K562 (cell line): ENCODE data around the gene DHDDS. TPM values are rescaled to one million over a fixed set of nuclear protein-coding genes. Genes with fewer than 3 reads are reported as not detected.

ENCODE experiments used
- CBFB ChIP-seq: sonication (generic); formaldehyde crosslinking; IDR thresholded peaks from 2 replicates; pipeline ENCODE4 v1.4.0; 2020; ENCODE audit warnings: mild to moderate bottlenecking, missing genetic modification reagents
- CBX5 ChIP-seq: IDR thresholded peaks from 2 replicates; pipeline ENCODE4 v1.6.1; 2014; ENCODE audit warnings: low read depth, borderline replicate concordance
- CREB1 ChIP-seq, 2 experiments: sonication (generic) in 1 of 2; formaldehyde crosslinking in 1 of 2; IDR thresholded peaks; 2 replicates each; pipeline versions ENCODE4 v1.6.1 to v1.8.0; 2012 to 2022; ENCODE audit warnings: inconsistent platforms in 1 of 2, mild to moderate bottlenecking in 1 of 2, missing genetic modification reagents in 1 of 2, moderate library complexity in 1 of 2
- ELF4 ChIP-seq: fragments of 450-650 bp; formaldehyde crosslinking; IDR thresholded peaks from 2 replicates; pipeline ENCODE4 v1.4.0; 2022; ENCODE audit warnings: missing genetic modification characterization
- FUS ChIP-seq: fragments of 200-400 bp; formaldehyde crosslinking; optimal IDR thresholded peaks from 2 replicates; pipeline ENCODE3; 2017; ENCODE audit warnings: low read depth, low read length
- GTF2A2 ChIP-seq: IDR thresholded peaks from 2 replicates; pipeline ENCODE4 v1.6.1; 2016; ENCODE audit warnings: mild to moderate bottlenecking, missing genetic modification characterization, missing compliant biosample characterization
- TEAD2 ChIP-seq: fragments of 450-650 bp; IDR thresholded peaks from 2 replicates; pipeline ENCODE4 v1.6.1; 2016; ENCODE audit warnings: missing genetic modification characterization, control low read depth, missing compliant biosample characterization
- U2AF1 ChIP-seq: fragments of 200-400 bp; formaldehyde crosslinking; optimal IDR thresholded peaks from 2 replicates; pipeline ENCODE3; 2017; ENCODE audit warnings: mild to moderate bottlenecking, low read depth, low read length, moderate library complexity
- ZFP30 ChIP-seq: fragments of 250-450 bp; sonication (Bioruptor Pico); IDR thresholded peaks from 2 replicates; pipeline ENCODE4 v1.8.0; 2022; ENCODE audit warnings: moderate library complexity, mild to moderate bottlenecking, inconsistent platforms, borderline replicate concordance
- polyA plus RNA-seq, 8 experiments: library from polyadenylated mRNA; depleted of rRNA in 4 of 8; stranded (reverse) in 5 of 8; unstranded in 3 of 8; fragments of >200 nt; fragmentation: Nextera tagmentation in 2 of 8; fragmentation: Illumina TruSeq in 1 of 8; extraction: Ambion mirVana in 2 of 8; extraction: Trizol in 1 of 8; gene quantifications; 2 replicates each; pipeline versions ENCODE4 v1.2.1 to v1.2.3, GENCODE V29; 2011 to 2014; ENCODE audit warnings: inconsistent platforms in 1 of 8, missing spikeins in 1 of 8
- total RNA-seq, 7 experiments: library from RNA; depleted of rRNA in 6 of 7; stranded (reverse); fragments of >200 nt in 6 of 7; fragmentation: Illumina TruSeq in 2 of 7; extraction: Trizol in 2 of 7; gene quantifications; 2 replicates each; pipeline versions ENCODE4 v1.2.1 to v1.2.3, GENCODE V29; 2011 to 2021; ENCODE audit warnings: low replicate concordance in 1 of 7
- TF ChIP-seq, protein P1 (sequence below), 3 experiments: fragments of 200-800 bp in 1 of 3; fragments of 250-450 bp in 1 of 3; fragments of 450-650 bp in 1 of 3; sonication (Bioruptor Pico) in 1 of 3; sonication (Bioruptor generic) in 1 of 3; formaldehyde crosslinking in 1 of 3; IDR thresholded peaks; 2 replicates each; pipeline versions ENCODE4 v1.6.1 to v1.8.0; 2016 to 2022; ENCODE audit warnings: mild to moderate bottlenecking in 2 of 3, missing genetic modification characterization in 2 of 3, missing compliant biosample characterization in 1 of 3, moderate library complexity in 1 of 3
- TF ChIP-seq, protein P2 (sequence below), 2 experiments: fragments of 450-650 bp; IDR thresholded peaks; 2 replicates each; pipeline ENCODE4 v1.6.1; 2016; ENCODE audit warnings: mild to moderate bottlenecking in 2 of 2, borderline replicate concordance in 1 of 2, low read depth in 1 of 2, moderate library complexity in 1 of 2
- TF ChIP-seq, protein P3 (sequence below): fragments of 450-650 bp; IDR thresholded peaks from 2 replicates; pipeline ENCODE4 v1.6.1; 2018; ENCODE audit not compliant: partially characterized antibody

The DHDDS gene
- total and polyA plus RNA-seq, 9 of the 15 experiments (the other 6 are each of a cell fraction or from before 2014, with no cell fraction given): 33.3 to 55.0 (median 44.3) TPM

DNA sequence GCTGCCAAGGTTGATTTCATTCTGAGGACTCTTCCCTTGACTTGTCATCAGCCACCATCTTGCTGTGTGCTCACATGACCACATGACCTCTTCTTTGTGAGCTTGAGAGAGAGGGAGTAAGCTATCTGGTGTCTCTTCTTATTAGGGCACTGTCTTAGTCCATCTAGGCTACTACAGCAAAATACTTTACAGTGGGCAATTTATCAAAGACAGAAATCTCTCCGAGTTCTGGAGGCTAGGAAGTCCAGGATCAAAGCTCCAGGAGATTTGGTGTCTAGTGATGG, 85.6 kb downstream of the DHDDS start (continued):
- TF ChIP-seq, protein P1, sequence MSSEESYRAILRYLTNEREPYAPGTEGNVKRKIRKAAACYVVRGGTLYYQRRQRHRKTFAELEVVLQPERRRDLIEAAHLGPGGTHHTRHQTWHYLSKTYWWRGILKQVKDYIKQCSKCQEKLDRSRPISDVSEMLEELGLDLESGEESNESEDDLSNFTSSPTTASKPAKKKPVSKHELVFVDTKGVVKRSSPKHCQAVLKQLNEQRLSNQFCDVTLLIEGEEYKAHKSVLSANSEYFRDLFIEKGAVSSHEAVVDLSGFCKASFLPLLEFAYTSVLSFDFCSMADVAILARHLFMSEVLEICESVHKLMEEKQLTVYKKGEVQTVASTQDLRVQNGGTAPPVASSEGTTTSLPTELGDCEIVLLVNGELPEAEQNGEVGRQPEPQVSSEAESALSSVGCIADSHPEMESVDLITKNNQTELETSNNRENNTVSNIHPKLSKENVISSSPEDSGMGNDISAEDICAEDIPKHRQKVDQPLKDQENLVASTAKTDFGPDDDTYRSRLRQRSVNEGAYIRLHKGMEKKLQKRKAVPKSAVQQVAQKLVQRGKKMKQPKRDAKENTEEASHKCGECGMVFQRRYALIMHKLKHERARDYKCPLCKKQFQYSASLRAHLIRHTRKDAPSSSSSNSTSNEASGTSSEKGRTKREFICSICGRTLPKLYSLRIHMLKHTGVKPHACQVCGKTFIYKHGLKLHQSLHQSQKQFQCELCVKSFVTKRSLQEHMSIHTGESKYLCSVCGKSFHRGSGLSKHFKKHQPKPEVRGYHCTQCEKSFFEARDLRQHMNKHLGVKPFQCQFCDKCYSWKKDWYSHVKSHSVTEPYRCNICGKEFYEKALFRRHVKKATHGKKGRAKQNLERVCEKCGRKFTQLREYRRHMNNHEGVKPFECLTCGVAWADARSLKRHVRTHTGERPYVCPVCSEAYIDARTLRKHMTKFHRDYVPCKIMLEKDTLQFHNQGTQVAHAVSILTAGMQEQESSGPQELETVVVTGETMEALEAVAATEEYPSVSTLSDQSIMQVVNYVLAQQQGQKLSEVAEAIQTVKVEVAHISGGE (CRISPR knock-in tag; IDR thresholded peaks at IDR 0.05): no peak
- no peak for TF ChIP-seq FUS
- TF ChIP-seq CBFB (CRISPR knock-in tag): no peak
- TF ChIP-seq, protein P2, sequence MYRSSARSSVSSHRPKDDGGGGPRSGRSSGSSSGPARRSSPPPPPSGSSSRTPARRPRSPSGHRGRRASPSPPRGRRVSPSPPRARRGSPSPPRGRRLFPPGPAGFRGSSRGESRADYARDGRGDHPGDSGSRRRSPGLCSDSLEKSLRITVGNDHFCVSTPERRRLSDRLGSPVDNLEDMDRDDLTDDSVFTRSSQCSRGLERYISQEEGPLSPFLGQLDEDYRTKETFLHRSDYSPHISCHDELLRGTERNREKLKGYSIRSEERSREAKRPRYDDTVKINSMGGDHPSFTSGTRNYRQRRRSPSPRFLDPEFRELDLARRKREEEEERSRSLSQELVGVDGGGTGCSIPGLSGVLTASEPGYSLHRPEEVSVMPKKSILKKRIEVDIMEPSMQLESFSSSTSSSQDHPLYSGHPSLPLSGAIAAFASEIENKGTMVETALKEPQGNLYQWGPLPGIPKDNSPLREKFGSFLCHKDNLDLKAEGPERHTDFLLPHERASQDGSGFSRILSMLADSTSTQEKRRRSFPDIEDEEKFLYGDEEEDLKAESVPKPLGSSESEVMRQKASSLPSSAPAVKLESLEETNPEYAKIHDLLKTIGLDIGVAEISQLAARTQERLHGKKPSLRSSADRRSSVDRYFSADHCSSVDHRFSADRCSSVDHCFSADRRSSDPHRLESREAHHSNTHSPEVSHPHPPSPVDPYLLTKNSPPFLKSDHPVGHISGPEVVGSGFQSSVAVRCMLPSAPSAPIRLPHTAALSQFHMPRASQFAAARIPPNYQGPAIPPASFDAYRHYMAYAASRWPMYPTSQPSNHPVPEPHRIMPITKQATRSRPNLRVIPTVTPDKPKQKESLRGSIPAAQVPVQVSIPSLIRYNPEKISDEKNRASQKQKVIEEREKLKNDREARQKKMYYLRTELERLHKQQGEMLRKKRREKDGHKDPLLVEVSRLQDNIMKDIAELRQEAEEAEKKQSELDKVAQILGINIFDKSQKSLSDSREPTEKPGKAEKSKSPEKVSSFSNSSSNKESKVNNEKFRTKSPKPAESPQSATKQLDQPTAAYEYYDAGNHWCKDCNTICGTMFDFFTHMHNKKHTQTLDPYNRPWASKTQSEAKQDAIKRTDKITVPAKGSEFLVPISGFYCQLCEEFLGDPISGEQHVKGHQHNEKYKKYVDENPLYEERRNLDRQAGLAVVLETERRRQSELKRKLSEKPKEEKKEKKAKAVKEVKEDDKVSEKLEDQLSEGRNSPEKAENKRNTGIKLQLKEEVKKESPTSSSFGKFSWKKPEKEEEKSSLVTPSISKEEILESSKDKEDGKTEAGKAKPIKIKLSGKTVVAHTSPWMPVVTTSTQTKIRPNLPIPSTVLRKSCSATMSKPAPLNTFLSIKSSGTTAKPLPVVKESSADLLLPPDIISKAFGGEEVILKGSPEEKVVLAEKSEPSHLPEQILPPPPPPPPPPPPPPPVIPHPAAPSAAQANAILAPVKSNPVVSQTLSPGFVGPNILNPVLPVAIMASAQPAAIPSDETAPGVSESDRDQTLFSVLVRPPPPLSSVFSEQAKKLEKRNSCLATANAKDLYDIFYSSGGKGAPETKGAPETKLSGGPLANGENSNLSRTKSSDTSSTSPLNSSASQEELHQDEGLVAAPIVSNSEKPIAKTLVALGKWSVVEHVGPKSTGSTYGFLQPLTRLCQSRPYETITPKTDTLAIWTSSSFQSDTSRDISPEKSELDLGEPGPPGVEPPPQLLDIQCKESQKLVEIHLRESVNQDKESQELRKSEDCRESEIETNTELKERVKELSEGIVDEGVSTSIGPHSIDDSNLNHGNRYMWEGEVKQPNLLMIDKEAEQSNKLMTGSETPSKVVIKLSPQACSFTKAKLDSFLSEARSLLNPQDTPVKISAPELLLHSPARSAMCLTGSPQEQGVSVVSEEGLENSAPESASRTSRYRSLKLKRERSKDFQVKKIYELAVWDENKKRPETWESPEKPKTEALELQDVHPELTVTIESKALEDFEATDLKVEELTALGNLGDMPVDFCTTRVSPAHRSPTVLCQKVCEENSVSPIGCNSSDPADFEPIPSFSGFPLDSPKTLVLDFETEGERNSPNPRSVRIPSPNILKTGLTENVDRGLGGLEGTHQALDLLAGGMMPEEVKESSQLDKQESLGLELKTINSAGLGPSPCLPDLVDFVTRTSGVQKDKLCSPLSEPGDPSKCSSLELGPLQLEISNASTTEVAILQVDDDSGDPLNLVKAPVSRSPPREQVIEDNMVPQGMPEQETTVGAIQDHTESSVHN (IDR thresholded peaks at IDR 0.05; ENCODE audit: borderline replicate concordance in 1 of 2, low read depth in 1 of 2): no peak
- no peak for TF ChIP-seq CBX5
- TF ChIP-seq U2AF1: no peak
- no peak for TF ChIP-seq GTF2A2
- TF ChIP-seq CREB1 (IDR thresholded peaks at IDR 0.05): no peak
- TF ChIP-seq CREB1 (CRISPR knock-in tag; IDR thresholded peaks at IDR 0.05): no peak
- TF ChIP-seq TEAD2: no peak
- TF ChIP-seq ELF4: no peak
- TF ChIP-seq, protein P3, sequence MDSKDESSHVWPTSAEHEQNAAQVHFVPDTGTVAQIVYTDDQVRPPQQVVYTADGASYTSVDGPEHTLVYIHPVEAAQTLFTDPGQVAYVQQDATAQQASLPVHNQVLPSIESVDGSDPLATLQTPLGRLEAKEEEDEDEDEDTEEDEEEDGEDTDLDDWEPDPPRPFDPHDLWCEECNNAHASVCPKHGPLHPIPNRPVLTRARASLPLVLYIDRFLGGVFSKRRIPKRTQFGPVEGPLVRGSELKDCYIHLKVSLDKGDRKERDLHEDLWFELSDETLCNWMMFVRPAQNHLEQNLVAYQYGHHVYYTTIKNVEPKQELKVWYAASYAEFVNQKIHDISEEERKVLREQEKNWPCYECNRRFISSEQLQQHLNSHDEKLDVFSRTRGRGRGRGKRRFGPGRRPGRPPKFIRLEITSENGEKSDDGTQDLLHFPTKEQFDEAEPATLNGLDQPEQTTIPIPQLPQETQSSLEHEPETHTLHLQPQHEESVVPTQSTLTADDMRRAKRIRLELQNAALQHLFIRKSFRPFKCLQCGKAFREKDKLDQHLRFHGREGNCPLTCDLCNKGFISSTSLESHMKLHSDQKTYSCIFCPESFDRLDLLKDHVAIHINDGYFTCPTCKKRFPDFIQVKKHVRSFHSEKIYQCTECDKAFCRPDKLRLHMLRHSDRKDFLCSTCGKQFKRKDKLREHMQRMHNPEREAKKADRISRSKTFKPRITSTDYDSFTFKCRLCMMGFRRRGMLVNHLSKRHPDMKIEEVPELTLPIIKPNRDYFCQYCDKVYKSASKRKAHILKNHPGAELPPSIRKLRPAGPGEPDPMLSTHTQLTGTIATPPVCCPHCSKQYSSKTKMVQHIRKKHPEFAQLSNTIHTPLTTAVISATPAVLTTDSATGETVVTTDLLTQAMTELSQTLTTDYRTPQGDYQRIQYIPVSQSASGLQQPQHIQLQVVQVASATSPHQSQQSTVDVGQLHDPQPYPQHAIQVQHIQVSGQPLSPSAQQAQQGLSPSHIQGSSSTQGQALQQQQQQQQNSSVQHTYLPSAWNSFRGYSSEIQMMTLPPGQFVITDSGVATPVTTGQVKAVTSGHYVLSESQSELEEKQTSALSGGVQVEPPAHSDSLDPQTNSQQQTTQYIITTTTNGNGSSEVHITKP: no peak
- TF ChIP-seq ZFP30: no peak
